ENCODE measurements around the gene DEDD2.

The DEDD2 gene

DNA sequence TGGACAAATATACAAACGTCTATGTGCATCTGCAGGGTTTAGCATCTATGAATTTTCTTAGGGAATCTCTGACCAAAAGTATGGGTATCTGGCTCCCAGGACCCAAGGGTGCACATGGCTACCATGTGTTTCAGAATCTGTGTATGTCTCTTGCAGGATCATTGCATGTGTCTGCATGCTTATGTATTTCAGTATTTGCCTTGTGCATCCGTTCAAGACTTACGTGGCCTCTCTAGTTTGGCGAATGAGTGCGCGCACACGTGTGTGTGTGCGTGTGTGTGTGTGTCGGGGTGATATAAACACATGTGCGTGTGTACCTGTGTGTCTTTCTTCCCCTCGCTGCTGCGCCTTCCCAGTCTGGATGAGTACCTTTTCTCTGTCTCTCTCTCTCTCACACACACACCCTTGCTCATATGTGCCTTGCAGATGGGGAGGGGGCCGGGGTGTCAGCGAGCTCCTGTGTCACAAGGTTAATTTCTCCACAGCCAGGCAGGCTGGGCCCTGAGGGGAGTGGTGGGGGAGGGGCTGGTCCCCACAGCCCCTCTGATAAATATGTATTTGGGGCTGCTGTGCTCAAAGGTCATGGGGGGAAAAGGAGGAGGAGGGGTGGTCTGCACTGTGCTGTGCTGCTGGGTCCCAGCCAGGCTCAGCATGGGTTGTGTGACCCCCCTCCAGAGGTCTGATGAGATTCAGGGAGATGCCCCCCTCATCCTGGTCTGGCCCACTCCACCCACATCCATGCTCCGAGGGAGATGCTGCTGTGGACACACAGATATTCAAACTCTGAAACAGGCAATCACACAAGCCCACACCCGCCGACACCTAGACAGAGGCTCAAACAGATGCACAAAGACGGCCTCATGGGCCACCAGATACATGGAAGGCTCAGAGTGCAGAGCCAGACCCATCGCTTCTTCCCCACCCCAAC, 47.7 kb downstream of the DEDD2 start:
- DNase-seq, result no peak

- DNase-seq, result no peak
These were observed 49.3 kb downstream of the DEDD2 start for GRCh38 chr19:42168206-42168605.

DNA sequence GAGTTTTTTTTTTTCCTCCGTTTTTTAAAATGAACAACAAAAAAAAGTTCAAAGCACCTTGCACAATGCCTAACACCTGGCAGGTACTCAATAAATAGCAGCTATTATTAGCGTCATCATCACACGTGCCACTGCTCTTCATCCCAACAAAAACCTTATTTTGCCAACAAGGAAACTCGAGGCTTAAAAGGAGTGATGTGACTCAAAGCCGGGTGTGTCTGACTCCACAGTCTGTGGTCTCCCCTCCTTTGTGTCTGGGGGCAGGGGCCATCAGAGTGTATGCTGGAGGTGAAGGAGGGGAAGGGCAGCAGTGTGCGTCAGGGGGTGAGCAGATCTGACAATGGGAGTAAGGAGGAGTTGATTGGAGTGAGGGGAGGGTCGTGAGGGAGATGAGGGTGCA, 51.2 kb downstream of the DEDD2 start:
- DNase-seq, result no peak

- no peak for DNase-seq
These were observed 52.3 kb downstream of the DEDD2 start for GRCh38 chr19:42165146-42165545.

DNA sequence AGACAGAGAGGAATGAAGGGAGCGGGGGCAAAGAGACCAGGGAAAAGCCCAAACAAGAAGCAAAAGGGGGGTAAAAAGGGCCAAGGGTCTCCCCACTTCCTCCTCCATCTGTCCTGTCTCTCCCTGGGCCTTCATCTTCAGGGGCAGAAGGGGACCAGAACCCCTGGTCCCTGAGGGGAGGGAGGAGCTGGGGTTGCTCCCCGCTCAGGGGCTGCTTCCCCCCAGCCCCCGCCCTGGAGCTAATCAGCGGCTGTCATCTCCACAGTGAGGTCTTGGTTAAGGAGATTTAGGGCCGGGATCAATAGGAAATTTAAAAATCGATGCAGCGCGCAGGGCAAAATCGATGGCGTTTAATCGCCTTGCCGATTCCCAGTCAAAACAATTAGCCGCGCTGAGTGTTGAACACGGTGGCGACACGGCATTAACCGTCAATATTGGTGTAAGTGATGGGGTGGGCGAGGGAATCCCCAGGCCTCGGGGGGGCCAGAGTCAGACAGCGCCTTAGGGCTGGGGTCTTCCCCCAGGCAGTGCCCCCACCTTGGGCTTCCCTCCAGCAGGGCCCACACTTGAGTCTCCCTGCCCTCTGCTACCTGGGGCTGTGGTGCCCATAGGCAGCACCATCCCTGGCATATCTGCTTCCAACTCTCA, 55.7 kb downstream of the DEDD2 start:
- no peak for DNase-seq

DNA sequence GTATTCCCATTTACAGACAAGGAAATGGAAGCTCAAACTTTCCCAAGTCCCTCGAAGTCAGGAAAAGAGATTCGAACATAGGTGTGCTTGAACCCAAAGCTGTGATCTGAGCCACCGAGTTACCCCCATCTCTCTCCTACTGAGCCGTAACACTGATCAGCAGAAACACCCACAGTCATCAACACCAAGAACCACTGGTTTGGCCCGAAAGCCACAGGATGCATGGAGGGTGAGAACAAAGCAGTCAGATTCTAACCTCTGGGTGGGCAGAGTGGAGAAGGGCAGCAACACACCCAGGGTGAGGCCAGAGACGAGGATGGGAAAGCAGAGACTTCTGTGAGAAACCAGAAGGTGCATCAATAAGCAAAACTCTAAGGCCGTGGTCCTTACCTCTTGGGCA, 57.5 kb downstream of the DEDD2 start:
- no peak for DNase-seq

DNA sequence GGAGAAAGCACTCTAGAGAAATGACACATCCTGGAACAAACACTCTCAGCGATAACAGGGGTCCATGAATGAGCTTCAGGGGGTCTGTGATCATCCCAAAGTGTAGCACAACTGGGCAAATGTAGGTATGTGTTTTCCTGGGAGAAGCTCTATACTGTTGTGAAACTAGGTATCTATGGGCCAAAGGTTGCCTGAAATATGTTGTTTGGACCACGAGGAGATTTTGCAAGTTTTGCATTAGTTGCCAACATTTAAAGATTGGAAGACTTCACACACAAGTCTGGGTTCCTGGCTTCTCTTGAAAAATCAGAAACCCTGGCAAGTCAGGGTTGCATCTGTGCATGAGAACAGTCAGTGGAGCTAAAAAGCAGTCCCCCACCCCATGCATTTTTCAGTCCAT, 58.6 kb downstream of the DEDD2 start:
- no peak for DNase-seq

GRCh38 chr19:42156571-42156970, 60.9 kb downstream of the DEDD2 start:
- DNase-seq, result no peak

GRCh38 chr19:42155796-42156195, 61.7 kb downstream of the DEDD2 start:
- DNase-seq, result no peak

DNA sequence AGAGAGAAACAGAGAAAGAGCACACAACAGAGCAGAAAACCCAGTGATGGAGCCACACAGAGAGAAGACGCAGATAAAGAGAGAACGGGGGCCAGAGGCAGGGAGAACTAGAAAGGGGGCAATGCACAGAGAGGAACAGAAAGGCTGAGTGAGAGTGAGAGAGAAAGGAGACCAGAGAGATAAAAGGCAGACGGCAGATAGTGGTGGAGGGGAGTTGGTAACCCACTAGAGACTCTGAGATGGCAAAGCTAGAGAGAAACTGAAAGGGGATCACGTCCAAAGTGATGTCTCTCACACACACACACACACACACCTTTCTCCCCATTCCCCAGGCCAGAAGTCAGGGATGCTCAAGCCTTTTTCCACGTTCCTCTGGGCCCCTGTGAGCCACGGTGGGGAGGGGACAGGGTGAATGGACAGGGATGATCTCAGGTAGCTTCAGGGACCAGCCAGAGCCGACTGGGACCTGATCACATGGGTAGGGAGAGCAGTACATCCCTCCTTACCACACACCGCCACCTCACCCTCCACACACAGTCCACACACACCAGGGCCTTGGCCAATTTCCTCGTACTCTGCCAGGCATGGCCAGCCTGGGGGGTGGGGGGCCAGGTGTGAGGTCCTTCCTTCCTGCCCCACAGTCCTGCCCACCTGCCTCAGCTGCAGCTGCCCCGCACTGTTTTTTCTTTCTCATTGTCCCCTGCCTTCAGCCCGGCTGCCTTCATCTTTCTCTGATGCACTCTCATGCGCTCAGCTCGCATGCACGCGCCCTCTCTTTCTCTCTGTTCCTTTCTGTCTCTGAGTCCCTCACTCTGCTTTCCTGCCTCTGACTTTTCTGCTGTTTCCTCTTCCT, 62.8 kb downstream of the DEDD2 start:
- no peak for DNase-seq

GRCh38 chr19:42153672-42154433, 63.6 kb downstream of the DEDD2 start:
- no peak for DNase-seq

DNA sequence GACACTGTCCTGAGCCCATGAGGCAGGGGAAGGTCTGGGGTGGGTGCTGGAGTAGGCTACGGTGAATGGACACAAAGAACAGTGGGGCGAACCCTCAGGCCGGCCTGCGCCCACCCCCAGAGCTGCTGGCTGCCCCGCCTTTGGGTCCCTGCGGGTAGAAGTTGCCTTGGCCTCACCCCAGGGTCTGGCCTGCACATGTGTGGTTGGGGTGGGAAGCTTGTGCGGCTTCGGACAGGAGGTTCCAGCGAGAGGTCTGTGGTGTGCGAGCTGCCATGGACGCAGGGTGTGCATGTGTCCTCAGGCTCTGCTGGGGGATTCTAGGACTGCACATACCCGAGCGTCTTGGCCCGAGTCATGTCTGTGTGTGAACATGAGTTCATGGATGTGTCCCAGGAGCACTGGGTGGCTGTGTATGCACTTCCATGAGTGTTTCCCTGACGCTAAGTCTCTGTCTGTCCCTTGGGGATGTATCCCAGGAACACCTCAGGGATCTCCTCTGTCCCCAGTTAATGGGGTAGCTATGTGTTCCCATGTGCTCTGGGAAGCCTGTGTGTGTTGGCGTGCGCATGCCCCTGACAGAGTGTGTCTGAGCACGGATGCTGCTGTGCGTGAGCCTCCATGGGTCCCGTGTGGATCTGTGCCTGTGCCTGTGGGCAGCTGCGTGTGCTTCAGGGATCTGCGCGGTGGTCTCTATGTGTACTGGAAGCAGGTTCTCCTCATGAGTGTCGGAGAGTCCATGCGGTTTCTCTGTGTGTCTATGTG, 64.4 kb downstream of the DEDD2 start:
- no peak for DNase-seq

DNA sequence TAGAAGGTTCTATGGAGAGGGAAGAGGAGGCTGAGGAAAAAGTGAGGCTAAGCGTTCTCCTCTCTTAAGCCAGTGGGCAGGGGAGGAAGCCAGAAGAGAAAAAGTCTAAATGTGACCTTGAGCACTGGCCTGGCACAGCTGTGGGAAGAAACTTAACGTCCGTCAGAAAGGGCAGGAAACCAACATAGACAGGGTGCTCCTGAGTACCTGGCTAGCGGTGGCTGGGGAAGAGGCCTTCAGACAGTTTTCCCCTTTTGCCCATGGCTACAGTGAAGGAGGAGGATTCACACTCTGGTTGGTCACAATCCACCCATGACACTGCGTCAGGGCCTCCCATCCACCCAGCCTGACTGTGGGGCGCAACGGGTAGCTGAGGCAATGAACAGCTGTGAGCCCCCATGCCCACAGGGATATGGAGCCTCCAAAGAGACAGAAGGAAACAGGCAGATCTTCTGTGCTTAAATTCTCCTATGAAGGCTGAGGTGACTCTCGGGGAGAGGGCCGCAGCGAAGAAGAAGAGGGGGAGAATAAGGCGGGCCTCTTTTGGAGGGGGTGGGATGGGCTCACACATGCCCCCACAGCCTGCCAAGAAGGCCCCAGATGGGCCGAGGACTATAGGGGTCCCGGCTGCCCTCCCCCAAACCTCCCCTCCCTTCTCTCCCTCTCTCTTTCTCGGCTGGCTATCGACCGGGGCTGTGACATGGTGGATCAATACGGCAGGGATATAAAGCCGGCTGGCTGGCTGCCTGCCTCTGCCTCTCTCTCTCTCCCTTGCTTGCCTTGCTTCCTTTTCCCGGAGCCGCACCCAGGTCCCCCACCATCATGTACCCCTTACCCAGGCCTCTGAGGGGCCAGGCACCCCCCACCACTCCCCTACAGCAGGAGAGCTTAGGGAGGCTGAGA, 65.4 kb downstream of the DEDD2 start:
- no peak for DNase-seq

DNA sequence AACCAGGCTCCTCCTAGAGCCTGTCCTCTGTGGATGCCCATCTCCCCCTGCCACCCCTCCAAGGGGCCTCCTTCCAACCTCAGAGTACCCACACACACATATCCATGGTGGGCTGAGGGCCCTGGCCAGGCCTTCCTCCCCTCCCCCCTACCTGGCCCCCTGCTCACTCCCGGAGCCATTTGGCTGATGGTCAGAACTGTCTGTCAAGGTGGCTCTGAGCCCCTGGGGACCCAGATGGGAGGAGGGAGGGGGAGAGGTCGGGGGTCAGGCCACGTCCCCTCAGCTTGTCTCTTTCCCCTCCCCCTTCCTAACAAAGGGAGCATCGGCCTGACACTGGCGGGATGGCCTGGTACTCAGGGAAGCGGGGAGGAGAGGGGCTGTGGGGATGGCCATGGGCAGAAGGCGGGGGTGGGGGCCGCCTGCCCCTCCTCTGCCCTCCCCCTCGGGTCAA, 66.5 kb downstream of the DEDD2 start:
- DNase-seq, result no peak

GRCh38 chr19:42150364-42150763, 67.1 kb downstream of the DEDD2 start:
- no peak for DNase-seq

- no peak for DNase-seq
These were observed 67.9 kb downstream of the DEDD2 start for GRCh38 chr19:42149447-42150202.
